Activated T-helper 2 cell treated with anti-CD3 and anti-CD28 coated beads, Interferon-gamma antibody, Interleukin-2, Interleukin-4, amounts not matched to agents 10 μg/mL and 5 μg/mL and 100 μg/mL, durations not matched to agents 14 hours and 24 hours and 36 hours (primary cell): Measurements from ENCODE around the gene WWOX. TPM values are rescaled to one million over a fixed set of nuclear protein-coding genes. Genes with fewer than 3 reads are reported as not detected.
A peak's percentile ranks its signal among the peaks of the same experiment; 100 is the strongest.

ENCODE experiments used
- DNase-seq: peaks from one replicate; pipeline ENCODE4 v3.0.0; 2021; ENCODE audit warnings: low spot score
- H3K27ac Mint-ChIP-seq: one replicate; pipeline ENCODE4 v1.8.0; 2021; ENCODE audit warnings: mixed read lengths
- H3K27me3 Mint-ChIP-seq: one replicate; pipeline ENCODE4 v1.8.0; 2021; ENCODE audit warnings: low read depth, mixed read lengths
- H3K36me3 Mint-ChIP-seq: one replicate; pipeline ENCODE4 v1.8.0; 2021; ENCODE audit warnings: low read depth, mixed read lengths
- H3K4me1 Mint-ChIP-seq: one replicate; pipeline ENCODE4 v1.8.0; 2021; ENCODE audit warnings: low read depth, mixed read lengths
- H3K4me3 Mint-ChIP-seq: one replicate; pipeline ENCODE4 v1.8.0; 2021; ENCODE audit warnings: low read depth, mild to moderate bottlenecking, moderate library complexity, mixed read lengths
- H3K9me3 Mint-ChIP-seq: one replicate; pipeline ENCODE4 v1.8.0; 2021; ENCODE audit warnings: mixed read lengths
- intact Hi-C: fragments of 100-400 bp; cut with micrococcal nuclease; formaldehyde crosslinking; loops from one replicate; pipeline ENCODE4 v1.15.1; 2023
- total RNA-seq: library from RNA; stranded (reverse); gene quantifications from 2 replicates; pipeline ENCODE4 v1.2.3, GENCODE V29; 2022

The WWOX gene
- total RNA-seq, 1 donor from 2014 or later, result 19.0 TPM

GRCh38 chr16:79004309-79004708, 904.9 kb downstream of the WWOX start:
- no peak overlapping the region for H3K4me3 Mint-ChIP-seq
- intact Hi-C loops, result no loop called here
- H3K27me3 Mint-ChIP-seq, result no peaks in the 10 kb centered on the region
- H3K9me3 Mint-ChIP-seq, result no peaks in the 10 kb centered on the region
- H3K27ac Mint-ChIP-seq, result no peak overlapping the region
- DNase-seq, result no peak
- no peaks in the 10 kb centered on the region for H3K36me3 Mint-ChIP-seq
- H3K4me1 Mint-ChIP-seq, result peaks cover 24% of the 10 kb centered on the region

- H3K27me3 Mint-ChIP-seq, result no peaks in the 10 kb centered on the region
- no peaks in the 10 kb centered on the region for H3K36me3 Mint-ChIP-seq
- no peak for DNase-seq
- H3K9me3 Mint-ChIP-seq, result no peaks in the 10 kb centered on the region
- no peak overlapping the region for H3K4me3 Mint-ChIP-seq
- H3K27ac Mint-ChIP-seq, result no peak overlapping the region
- intact Hi-C loops, result loop anchor here (5.0 kb wide), 2 partner anchors 213 to 597 kb away; partner anchors contain the start of gene MAF
- H3K4me1 Mint-ChIP-seq, result peaks cover 24% of the 10 kb centered on the region
Measured at GRCh38 chr16:79005096-79005495, 905.6 kb downstream of the WWOX start.

GRCh38 chr16:79006206-79006605, 906.8 kb downstream of the WWOX start:
- Mint-ChIP-seq H3K4me1 (peaks cover 24% of the 10 kb centered on the region), H3K36me3 (no peaks in the 10 kb centered on the region), H3K9me3 (no peaks in the 10 kb centered on the region), H3K27me3 (no peaks in the 10 kb centered on the region), H3K27ac (no peak overlapping the region), H3K4me3 (no peak overlapping the region)
- no peak for DNase-seq
- intact Hi-C loops, result loop anchor here (2.0 to 5.0 kb wide), 4 partner anchors 63 to 596 kb away; partner anchors contain the start of gene MAF

GRCh38 chr16:79006765-79007164, 907.3 kb downstream of the WWOX start:
- Mint-ChIP-seq H3K9me3 (no peaks in the 10 kb centered on the region), H3K4me3 (no peak overlapping the region), H3K27me3 (no peaks in the 10 kb centered on the region), H3K27ac (peak overlapping the region; percentile 14), H3K4me1 (peaks cover 24% of the 10 kb centered on the region), H3K36me3 (no peaks in the 10 kb centered on the region)
- DNase-seq, result no peak
- intact Hi-C loops, result loop anchor here (1.0 to 5.0 kb wide), 8 partner anchors 44 to 596 kb away; partner anchors contain the start of gene MAF

- no peak for DNase-seq
- Mint-ChIP-seq H3K9me3 (no peaks in the 10 kb centered on the region), H3K4me1 (peaks cover 24% of the 10 kb centered on the region), H3K27me3 (no peaks in the 10 kb centered on the region), H3K36me3 (no peaks in the 10 kb centered on the region), H3K4me3 (no peak overlapping the region), H3K27ac (peak overlapping the region; percentile 54)
- intact Hi-C loops, result loop anchor here (1.0 to 5.0 kb wide), 8 partner anchors 45 to 595 kb away; partner anchors contain the start of gene MAF
Measured at GRCh38 chr16:79007614-79008013, 908.2 kb downstream of the WWOX start.

GRCh38 chr16:79008036-79008868, 908.8 kb downstream of the WWOX start:
- intact Hi-C loops, result loop anchor here (5.0 kb wide), 2 partner anchors 216 to 594 kb away; partner anchors contain the start of gene MAF
- peak overlapping the region; percentile 54 for H3K27ac Mint-ChIP-seq

GRCh38 chr16:79008869-79009179, 909.4 kb downstream of the WWOX start:
- no peaks in the 10 kb centered on the region for H3K36me3 Mint-ChIP-seq
- H3K4me1 Mint-ChIP-seq, result peaks cover 24% of the 10 kb centered on the region
- no peaks in the 10 kb centered on the region for H3K9me3 Mint-ChIP-seq
- no peak for DNase-seq
- intact Hi-C loops, result loop anchor here (5.0 kb wide), 2 partner anchors 217 to 593 kb away; partner anchors contain the start of gene MAF
- no peaks in the 10 kb centered on the region for H3K27me3 Mint-ChIP-seq
- no peak overlapping the region for H3K4me3 Mint-ChIP-seq
- H3K27ac Mint-ChIP-seq, result no peak overlapping the region

More at GRCh38 chr16:79008036-79008868, 908.8 kb downstream of the WWOX start:
- H3K27me3 Mint-ChIP-seq, result no peaks in the 10 kb centered on the region
- no peak for DNase-seq
- no peaks in the 10 kb centered on the region for H3K36me3 Mint-ChIP-seq
- H3K4me3 Mint-ChIP-seq, result no peak overlapping the region
- peaks cover 24% of the 10 kb centered on the region for H3K4me1 Mint-ChIP-seq
- no peaks in the 10 kb centered on the region for H3K9me3 Mint-ChIP-seq

- H3K27ac Mint-ChIP-seq, result no peak overlapping the region
- peaks cover 22% of the 10 kb centered on the region for H3K4me1 Mint-ChIP-seq
- H3K4me3 Mint-ChIP-seq, result no peak overlapping the region
- intact Hi-C loops, result loop anchor here (5.0 kb wide), 2 partner anchors 218 to 592 kb away; partner anchors contain the start of gene MAF
- no peak for DNase-seq
- no peaks in the 10 kb centered on the region for H3K36me3 Mint-ChIP-seq
- no peaks in the 10 kb centered on the region for H3K9me3 Mint-ChIP-seq
- no peaks in the 10 kb centered on the region for H3K27me3 Mint-ChIP-seq
Measured at GRCh38 chr16:79009896-79010295, 910.4 kb downstream of the WWOX start.

- H3K4me1 Mint-ChIP-seq, result peaks cover 19% of the 10 kb centered on the region
- intact Hi-C loops, result no loop called here
Measured at GRCh38 chr16:79011282-79011681, 911.8 kb downstream of the WWOX start.

GRCh38 chr16:79012671-79013434, 913.4 kb downstream of the WWOX start:
- no peaks in the 10 kb centered on the region for H3K27me3 Mint-ChIP-seq
- no peaks in the 10 kb centered on the region for H3K9me3 Mint-ChIP-seq
- intact Hi-C loops, result no loop called here
- no peaks in the 10 kb centered on the region for H3K36me3 Mint-ChIP-seq
- no peak overlapping the region for H3K4me3 Mint-ChIP-seq
- no peak for DNase-seq
- H3K4me1 Mint-ChIP-seq, result peaks cover 4% of the 10 kb centered on the region
- H3K27ac Mint-ChIP-seq, result no peak overlapping the region

More at GRCh38 chr16:79011282-79011681, 911.8 kb downstream of the WWOX start:
- no peak overlapping the region for H3K27ac Mint-ChIP-seq
- no peak for DNase-seq
- H3K4me3 Mint-ChIP-seq, result no peak overlapping the region
- no peaks in the 10 kb centered on the region for H3K27me3 Mint-ChIP-seq
- H3K9me3 Mint-ChIP-seq, result no peaks in the 10 kb centered on the region
- no peaks in the 10 kb centered on the region for H3K36me3 Mint-ChIP-seq

- no peak for DNase-seq
- Mint-ChIP-seq H3K27ac (no peak overlapping the region), H3K27me3 (no peaks in the 10 kb centered on the region), H3K4me1 (peaks cover 1% of the 10 kb centered on the region), H3K4me3 (no peak overlapping the region), H3K36me3 (no peaks in the 10 kb centered on the region), H3K9me3 (no peaks in the 10 kb centered on the region)
- intact Hi-C loops, result no loop called here
Measured at GRCh38 chr16:79013930-79014660, 914.6 kb downstream of the WWOX start.

- no peaks in the 10 kb centered on the region for H3K4me1 Mint-ChIP-seq
- intact Hi-C loops, result no loop called here
- peaks cover 1% of the 10 kb centered on the region for H3K27me3 Mint-ChIP-seq
- no peak overlapping the region for H3K4me3 Mint-ChIP-seq
- DNase-seq, result no peak
- H3K36me3 Mint-ChIP-seq, result no peaks in the 10 kb centered on the region
- H3K9me3 Mint-ChIP-seq, result no peaks in the 10 kb centered on the region
- no peak overlapping the region for H3K27ac Mint-ChIP-seq
Measured at GRCh38 chr16:79018650-79019429, 919.4 kb downstream of the WWOX start.
